Bronchial epithelial cell (primary cell): ENCODE results near the gene MARCHF6. TPM values are rescaled to one million over a fixed set of nuclear protein-coding genes. Genes with fewer than 3 reads are reported as not detected.

Experiments
- DNase-seq: peaks from one replicate; pipeline ENCODE4 v3.0.0-alpha.2; 2010; ENCODE audit warnings: low read depth
- FAIRE-seq: peaks from 2 replicates; lab custom pipeline; 2011; peaks lifted over from hg19 to GRCh38; lab: Jason Lieb, UNC
- H3K27me3 ChIP-seq: 2 replicates; pipeline ENCODE4 v1.5.1; 2011; ENCODE audit warnings: low read length; ENCODE audit not compliant: control insufficient read depth, insufficient read depth
- H3K36me3 ChIP-seq: 2 replicates; pipeline ENCODE4 v1.5.1; 2011; ENCODE audit warnings: low read length; ENCODE audit not compliant: control insufficient read depth, insufficient read depth
- H3K4me3 ChIP-seq: 2 replicates; pipeline ENCODE4 v1.5.1; 2011; ENCODE audit warnings: mild to moderate bottlenecking, low read depth, low read length, control low read depth
- CTCF ChIP-seq: IDR thresholded peaks from 2 replicates; pipeline ENCODE4 v1.5.1; 2011; ENCODE audit warnings: mild to moderate bottlenecking, moderate library complexity, low read length, control low read depth, inconsistent platforms; ENCODE audit not compliant: insufficient read depth, severe bottlenecking
- total RNA-seq: library from RNA; depleted of rRNA; stranded (reverse); fragments of >200 nt; gene quantifications from 2 replicates; pipeline ENCODE4 v1.2.1, GENCODE V29; 2014

The MARCHF6 gene
- total RNA-seq, 1 donor from 2014 or later = 62.7 TPM

GRCh38 chr5:10329820-10330481, 23.5 kb upstream of the MARCHF6 start:
- DNase-seq = no peak
- Histone ChIP-seq H3K36me3 (no peaks in the 10 kb centered on the region), H3K27me3 (peaks cover 8% of the 10 kb centered on the region), H3K4me3 (no peak overlapping the region)
- no peak for FAIRE-seq
- TF ChIP-seq CTCF = no peak

GRCh38 chr5:10330511-10331230, 22.8 kb upstream of the MARCHF6 start:
- TF ChIP-seq CTCF = no peak

GRCh38 chr5:10331341-10331796, 22.1 kb upstream of the MARCHF6 start:
- DNase-seq (no peak), FAIRE-seq (no peak)
- no peak for TF ChIP-seq CTCF
- H3K27me3 ChIP-seq = peaks cover 8% of the 10 kb centered on the region
- H3K4me3 ChIP-seq = no peak overlapping the region
- H3K36me3 ChIP-seq = no peaks in the 10 kb centered on the region

More at GRCh38 chr5:10330511-10331230, 22.8 kb upstream of the MARCHF6 start:
- FAIRE-seq (no peak), DNase-seq (no peak)
- H3K36me3 ChIP-seq = no peaks in the 10 kb centered on the region
- no peak overlapping the region for H3K4me3 ChIP-seq
- H3K27me3 ChIP-seq = peaks cover 8% of the 10 kb centered on the region

- no peaks in the 10 kb centered on the region for H3K36me3 ChIP-seq
- TF ChIP-seq CTCF = no peak
- no peak for DNase-seq
- H3K4me3 ChIP-seq = no peak overlapping the region
- no peak for FAIRE-seq
- H3K27me3 ChIP-seq = peaks cover 8% of the 10 kb centered on the region
Measured at GRCh38 chr5:10332301-10332700, 21.2 kb upstream of the MARCHF6 start.

- peak; percentile 26 for TF ChIP-seq CTCF
- H3K4me3 ChIP-seq = peak overlapping the region; percentile 50
- DNase-seq = no peak
- H3K27me3 ChIP-seq = peaks cover 8% of the 10 kb centered on the region
- H3K36me3 ChIP-seq = no peaks in the 10 kb centered on the region
- FAIRE-seq = no peak
Measured at GRCh38 chr5:10333154-10334006, 20.1 kb upstream of the MARCHF6 start.
